ENCODE results near the gene TGFBR3. TPM values are rescaled to one million over a fixed set of nuclear protein-coding genes. Genes with fewer than 3 reads are reported as not detected.

Gene TGFBR3
- total and polyA plus RNA-seq, 12 donors, result 6.6 to 36.7 (median 24.3) TPM

- DNase-seq (no peak), ATAC-seq (no peak)
- H3K27me3 ChIP-seq, result no peaks in the 10 kb centered on the region
- H3K4me3 ChIP-seq, result no peak overlapping the region
- H3K9me3 ChIP-seq, result no peaks in the 10 kb centered on the region
- H3K4me1 ChIP-seq, result peaks cover 2 to 63% (median 44%) of the 10 kb centered on the region in 9 donors
- TF ChIP-seq CTCF (IDR thresholded peaks at IDR 0.05), result no peak
- 97 to 98% methylated on average over 5 of the region's 5 CpGs for WGBS, 2 donors
- no peaks in the 10 kb centered on the region for H3K36me3 ChIP-seq
- intact Hi-C loops (cut with DNase I), result loop anchor here in 1 of 10 donors (5.0 kb wide), 1 partner anchor 114 kb away; no protein-coding TSS in a partner anchor
- H3K27ac ChIP-seq, result no peak overlapping the region
Measured at GRCh38 chr1:91807921-91808620, 77.9 kb downstream of the TGFBR3 start.

GRCh38 chr1:91806769-91807700 lies 78.9 kb downstream of the TGFBR3 start:
- Histone ChIP-seq H3K27me3 (no peaks in the 10 kb centered on the region), H3K4me3 (no peak overlapping the region), H3K4me1 (peaks cover 2 to 65% (median 43%) of the 10 kb centered on the region in 9 donors), H3K36me3 (no peaks in the 10 kb centered on the region), H3K27ac (peak overlapping the region in 2 of 10 donors; percentile 5 to 19), H3K9me3 (no peaks in the 10 kb centered on the region)
- DNase-seq, result no peak
- ATAC-seq, result no peak
- intact Hi-C loops (cut with DNase I), result loop anchor here in 1 of 10 donors (5.0 kb wide), 1 partner anchor 115 kb away; no protein-coding TSS in a partner anchor
- 77% methylated on average over 8 of the region's 8 CpGs for WGBS, 2 donors
- no peak for TF ChIP-seq CTCF (IDR thresholded peaks at IDR 0.05)

- Histone ChIP-seq H3K4me3 (no peak overlapping the region), H3K27ac (peak overlapping the region in 1 of 10 donors; percentile 5), H3K9me3 (no peaks in the 10 kb centered on the region), H3K36me3 (no peaks in the 10 kb centered on the region), H3K27me3 (no peaks in the 10 kb centered on the region), H3K4me1 (peaks cover 2 to 65% (median 39%) of the 10 kb centered on the region in 9 donors)
- ATAC-seq (no peak), DNase-seq (no peak)
- 36 to 38% methylated on average over 8 of the region's 8 CpGs for WGBS, 2 donors
- no peak for TF ChIP-seq CTCF (IDR thresholded peaks at IDR 0.05)
- intact Hi-C loops (cut with DNase I), result loop anchor here in 1 of 10 donors (5.0 kb wide), 1 partner anchor 116 kb away; no protein-coding TSS in a partner anchor
Measured at GRCh38 chr1:91806181-91806768, 79.7 kb downstream of the TGFBR3 start.

GRCh38 chr1:91805311-91805801 lies 80.6 kb downstream of the TGFBR3 start:
- H3K27me3 ChIP-seq, result no peaks in the 10 kb centered on the region
- peak in 1 of 8 donors; percentile 48 for ATAC-seq
- peak overlapping the region in 3 of 10 donors; percentile 11 to 83 (median 28) for H3K27ac ChIP-seq
- WGBS, 2 donors, result 68 to 72% methylated on average over 8 of the region's 8 CpGs
- peaks cover 2 to 63% (median 39%) of the 10 kb centered on the region in 9 donors for H3K4me1 ChIP-seq
- no peak for TF ChIP-seq CTCF (IDR thresholded peaks at IDR 0.05)
- DNase-seq, result no peak
- H3K4me3 ChIP-seq, result no peak overlapping the region
- no peaks in the 10 kb centered on the region for H3K9me3 ChIP-seq
- H3K36me3 ChIP-seq, result no peaks in the 10 kb centered on the region
- intact Hi-C loops (cut with DNase I), result loop anchor here in 1 of 10 donors (5.0 kb wide), 1 partner anchor 117 kb away; no protein-coding TSS in a partner anchor
